Common myeloid progenitor, CD34-positive (primary cell): Measurements from ENCODE around the gene ATP5PD.

Experiments
- CTCF ChIA-PET: fragments of 350-600 bp; sonication (Branson Sonifier 250); formaldehyde crosslinking; loops from one replicate; lab custom pipeline; 2021; ENCODE audit warnings: antibody characterized with exemption; lab: Charles Lee
- POLR2A ChIA-PET: fragments of 350-600 bp; sonication (Branson Sonifier 250); formaldehyde crosslinking; loops from one replicate; lab custom pipeline; 2021; ENCODE audit warnings: antibody characterized with exemption; lab: Charles Lee
- DNase-seq, 3 donors: peaks; one replicate each; pipeline versions ENCODE4 v3.0.0 to v3.0.0-alpha.2; 2013
- H3K27ac ChIP-seq, 2 experiments: 1 replicate in 1 of 2; 2 replicates in 1 of 2; pipeline ENCODE4 v1.7.0; 2013; ENCODE audit warnings: inconsistent platforms in 2 of 2, low read length in 2 of 2, mild to moderate bottlenecking in 2 of 2, low read depth in 1 of 2, moderate library complexity in 1 of 2; ENCODE audit not compliant: severe bottlenecking in 2 of 2, insufficient read depth in 1 of 2, poor library complexity in 1 of 2
- H3K27me3 ChIP-seq, 5 experiments: replicated peaks in 2 of 5; 1 replicate in 3 of 5; 2 replicates in 2 of 5; pipeline versions ENCODE4 v1.6.1 to v1.7.0; 2013; ENCODE audit warnings: low read length in 4 of 5, mild to moderate bottlenecking in 2 of 5, moderate library complexity in 2 of 5, inconsistent platforms in 1 of 5; ENCODE audit not compliant: insufficient read depth in 5 of 5, control insufficient read depth in 4 of 5
- H3K36me3 ChIP-seq, 4 experiments: 1 replicate in 2 of 4; 2 replicates in 2 of 4; pipeline versions ENCODE4 v1.6.1 to v1.7.0; 2013; ENCODE audit warnings: low read length in 3 of 4, control low read depth in 1 of 4, mild to moderate bottlenecking in 1 of 4; ENCODE audit not compliant: control insufficient read depth in 4 of 4, insufficient read depth in 4 of 4
- H3K4me1 ChIP-seq, 4 experiments: 1 replicate in 3 of 4; 2 replicates in 1 of 4; pipeline versions ENCODE4 v1.6.1 to v1.7.1; 2013; ENCODE audit warnings: low read length in 3 of 4, mild to moderate bottlenecking in 3 of 4, control low read depth in 1 of 4, inconsistent platforms in 1 of 4, moderate library complexity in 1 of 4; ENCODE audit not compliant: control insufficient read depth in 4 of 4, insufficient read depth in 4 of 4; ENCODE audit errors: control extremely low read depth in 1 of 4
- H3K4me3 ChIP-seq, 7 experiments: 1 replicate in 4 of 7; 2 replicates in 3 of 7; pipeline versions ENCODE4 v1.5.1 to v1.7.0; 2013; ENCODE audit warnings: mild to moderate bottlenecking in 7 of 7, low read length in 6 of 7, moderate library complexity in 6 of 7, inconsistent platforms in 2 of 7, low read depth in 2 of 7, control low read depth in 1 of 7; ENCODE audit not compliant: insufficient read depth in 4 of 7, control insufficient read depth in 1 of 7; ENCODE audit errors: extremely low read depth in 1 of 7
- H3K9me3 ChIP-seq, 5 experiments: 1 replicate in 4 of 5; 2 replicates in 1 of 5; pipeline versions ENCODE4 v1.6.1 to v1.7.1; 2013; ENCODE audit warnings: low read length in 4 of 5, mild to moderate bottlenecking in 2 of 5, inconsistent platforms in 1 of 5, low read depth in 1 of 5, moderate library complexity in 1 of 5; ENCODE audit not compliant: control insufficient read depth in 4 of 5, insufficient read depth in 2 of 5; ENCODE audit errors: control extremely low read depth in 1 of 5
- WGBS: methylation state at CpG from one replicate; pipeline ENCODE4 v1.1.5; 2013; ENCODE audit not compliant: insufficient coverage; 5-methylcytosine and 5-hydroxymethylcytosine counted together

ATP5PD gene

GRCh38 chr17:75001915-75002843 lies 44.6 kb downstream of the ATP5PD start:
- no peaks in the 10 kb centered on the region for H3K36me3 ChIP-seq
- H3K9me3 ChIP-seq = no peaks in the 10 kb centered on the region
- no peaks in the 10 kb centered on the region for H3K27me3 ChIP-seq
- H3K27ac ChIP-seq = no peak overlapping the region
- no peak overlapping the region for H3K4me3 ChIP-seq
- ChIA-PET POLR2A (no interaction called here), CTCF (interaction anchor here (1.1 to 3.8 kb wide), 5 partner anchors 9 to 41 kb away, joined by 3 to 26 read pairs (median 6); partner anchors contain the start of genes CDR2L and MRPL58)
- DNase-seq = peak in 2 of 3 donors; percentile 57
- 100% methylated on average over 12 of the region's 15 CpGs for WGBS
- peaks cover 2 to 16% (median 3%) of the 10 kb centered on the region in 4 experiments for H3K4me1 ChIP-seq

GRCh38 chr17:74999523-74999922 lies 47.2 kb downstream of the ATP5PD start:
- DNase-seq = no peak
- CTCF ChIA-PET = interaction anchor here (0.7 to 3.8 kb wide), 6 partner anchors 8 to 40 kb away, joined by 3 to 26 read pairs (median 6); partner anchors contain the start of genes CDR2L and MRPL58
- H3K4me1 ChIP-seq = peaks cover 2 to 16% (median 3%) of the 10 kb centered on the region in 4 experiments
- H3K27ac ChIP-seq = no peak overlapping the region
- no peaks in the 10 kb centered on the region for H3K36me3 ChIP-seq
- POLR2A ChIA-PET = no interaction called here
- no peaks in the 10 kb centered on the region for H3K9me3 ChIP-seq
- no peak overlapping the region for H3K4me3 ChIP-seq
- 90% methylated on average over 4 of the region's 4 CpGs for WGBS
- peaks cover 0 to 3% (median 0%) of the 10 kb centered on the region in 5 experiments for H3K27me3 ChIP-seq

- Histone ChIP-seq H3K27me3 (peaks cover 0 to 6% (median 0%) of the 10 kb centered on the region in 5 experiments), H3K4me3 (no peak overlapping the region), H3K36me3 (no peaks in the 10 kb centered on the region), H3K27ac (no peak overlapping the region), H3K9me3 (no peaks in the 10 kb centered on the region), H3K4me1 (peaks cover 2 to 16% (median 3%) of the 10 kb centered on the region in 4 experiments)
- 78% methylated on average over 4 of the region's 6 CpGs for WGBS
- CTCF ChIA-PET = interaction anchor here (0.8 to 3.8 kb wide), 4 partner anchors 10 to 40 kb away, joined by 3 to 26 read pairs (median 6); partner anchors contain the start of gene MRPL58
- no peak for DNase-seq
- POLR2A ChIA-PET = no interaction called here
These were observed 48.0 kb downstream of the ATP5PD start for GRCh38 chr17:74998783-74999182.

DNA sequence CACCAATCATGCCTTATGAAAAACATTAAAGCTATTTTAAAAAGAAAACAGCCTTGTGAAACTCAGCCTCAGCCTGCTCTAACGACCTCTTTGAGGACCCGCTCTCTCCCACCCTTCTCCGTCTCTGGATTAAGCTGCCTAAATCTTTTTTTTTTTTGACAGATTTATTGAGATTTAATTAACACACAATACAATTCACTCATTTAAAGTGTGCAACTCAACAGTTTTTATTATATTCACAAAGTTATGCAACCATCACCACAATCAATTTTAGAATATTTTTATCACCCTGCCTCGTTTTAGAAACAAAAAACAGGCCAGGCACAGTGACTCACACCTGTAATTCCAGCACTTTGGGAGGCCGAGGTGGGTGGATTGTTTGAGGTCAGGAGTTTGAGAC lies 50.9 kb downstream of the ATP5PD start:
- H3K9me3 ChIP-seq = no peaks in the 10 kb centered on the region
- H3K27me3 ChIP-seq = peaks cover 0 to 8% (median 0%) of the 10 kb centered on the region in 5 experiments

GRCh38 chr17:74994440-74994839 lies 52.3 kb downstream of the ATP5PD start:
- Histone ChIP-seq H3K27ac (no peak overlapping the region), H3K27me3 (peaks cover 0 to 12% (median 0%) of the 10 kb centered on the region in 5 experiments), H3K4me3 (no peak overlapping the region), H3K9me3 (no peaks in the 10 kb centered on the region), H3K4me1 (no peaks in the 10 kb centered on the region), H3K36me3 (no peaks in the 10 kb centered on the region)
- 98% methylated on average over 4 of the region's 7 CpGs for WGBS
- ChIA-PET CTCF (interaction anchor here (0.6 to 2.3 kb wide), 3 partner anchors 18 to 1054 kb away, joined by 3 to 12 read pairs (median 5); partner anchors contain the start of gene MRPL58), POLR2A (interaction anchor here (0.6 to 0.7 kb wide), 2 partner anchors 20 to 22 kb away, joined by 3 to 4 read pairs; partner anchors contain the start of gene HID1)
- no peak for DNase-seq

More for the DNA sequence above, 50.9 kb downstream of the ATP5PD start:
- ChIA-PET CTCF (interaction anchor here (2.3 kb wide), 1 partner anchor 34 kb away, joined by 5 read pairs; no protein-coding TSS in a partner anchor), POLR2A (no interaction called here)
- 95% methylated on average over 4 of the region's 5 CpGs for WGBS
- no peak overlapping the region for H3K4me3 ChIP-seq
- H3K4me1 ChIP-seq = no peaks in the 10 kb centered on the region
- no peaks in the 10 kb centered on the region for H3K36me3 ChIP-seq
- no peak overlapping the region for H3K27ac ChIP-seq
- DNase-seq = no peak

DNA sequence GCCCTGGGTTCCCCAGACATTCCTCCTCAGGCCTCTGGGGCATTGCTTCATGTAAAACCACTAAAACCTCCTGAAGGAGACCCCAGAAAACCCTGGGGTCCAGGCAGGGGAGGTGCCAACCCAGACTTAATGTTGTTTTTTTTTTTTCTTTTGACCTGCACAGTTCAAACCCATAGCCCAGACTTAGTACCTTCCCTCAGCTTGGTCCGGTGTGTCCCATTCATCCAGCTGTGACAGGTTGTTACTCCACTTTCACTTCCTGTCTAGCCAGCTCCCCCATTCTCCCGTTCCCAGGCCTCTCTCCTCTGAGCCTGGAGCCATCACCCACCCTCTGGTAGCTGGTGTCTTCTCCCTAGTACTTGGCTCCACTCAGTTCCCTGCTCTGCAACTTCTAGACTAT lies 54.5 kb downstream of the ATP5PD start:
- Histone ChIP-seq H3K27ac (no peak overlapping the region), H3K4me3 (no peak overlapping the region), H3K4me1 (peaks cover 0 to 14% (median 13%) of the 10 kb centered on the region in 4 experiments), H3K9me3 (no peaks in the 10 kb centered on the region), H3K36me3 (no peaks in the 10 kb centered on the region), H3K27me3 (peaks cover 0 to 22% (median 2%) of the 10 kb centered on the region in 5 experiments)
- ChIA-PET CTCF (interaction anchor here (0.9 to 2.3 kb wide), 4 partner anchors 15 to 30 kb away, joined by 3 to 7 read pairs (median 4); partner anchors contain the start of gene MRPL58), POLR2A (no interaction called here)
- WGBS = 70% methylated on average over 2 of the region's 2 CpGs
- no peak for DNase-seq
